Prostate gland (tissue), 2 donors: ENCODE results near the gene ASIC4.

Experiments used
- CTCF ChIP-seq, 4 experiments: fragments of 200-600 bp in 2 of 4; fragments of 450-650 bp in 2 of 4; sonication (generic) in 2 of 4; IDR thresholded peaks; 1 replicate in 3 of 4; 2 replicates in 1 of 4; pipeline ENCODE4 v1.5.1; 2016 to 2019; ENCODE audit warnings: antibody characterized with exemption in 4 of 4, mild to moderate bottlenecking in 2 of 4, moderate library complexity in 2 of 4
- POLR2A ChIP-seq: fragments of 450-650 bp; IDR thresholded peaks from one replicate; pipeline ENCODE4 v1.6.1; 2016; ENCODE audit warnings: antibody characterized with exemption, mild to moderate bottlenecking
- POLR2AphosphoS5 ChIP-seq: sonication (generic); formaldehyde crosslinking; IDR thresholded peaks from one replicate; pipeline ENCODE4 v1.6.1; 2017; ENCODE audit warnings: antibody characterized with exemption

GRCh38 chr2:219499058-219499307, 15.3 kb upstream of the ASIC4 start:
- TF ChIP-seq POLR2A: no peak
- TF ChIP-seq CTCF (IDR thresholded peaks at IDR 0.05): no peak
- no peak for TF ChIP-seq POLR2AphosphoS5
